22Rv1 (cell line): Measurements from ENCODE around the gene HCFC1.

ENCODE experiments used
- ZFX ChIP-seq: fragments of 450-650 bp; IDR thresholded peaks from 2 replicates; pipeline ENCODE4 v1.6.1; 2017; ENCODE audit warnings: antibody characterized with exemption, borderline replicate concordance
- TF ChIP-seq, protein P1 (sequence below): fragments of 450-650 bp; IDR thresholded peaks from 2 replicates; pipeline ENCODE4 v1.5.1; 2017; ENCODE audit warnings: mild to moderate bottlenecking

- TF ChIP-seq, protein P1, sequence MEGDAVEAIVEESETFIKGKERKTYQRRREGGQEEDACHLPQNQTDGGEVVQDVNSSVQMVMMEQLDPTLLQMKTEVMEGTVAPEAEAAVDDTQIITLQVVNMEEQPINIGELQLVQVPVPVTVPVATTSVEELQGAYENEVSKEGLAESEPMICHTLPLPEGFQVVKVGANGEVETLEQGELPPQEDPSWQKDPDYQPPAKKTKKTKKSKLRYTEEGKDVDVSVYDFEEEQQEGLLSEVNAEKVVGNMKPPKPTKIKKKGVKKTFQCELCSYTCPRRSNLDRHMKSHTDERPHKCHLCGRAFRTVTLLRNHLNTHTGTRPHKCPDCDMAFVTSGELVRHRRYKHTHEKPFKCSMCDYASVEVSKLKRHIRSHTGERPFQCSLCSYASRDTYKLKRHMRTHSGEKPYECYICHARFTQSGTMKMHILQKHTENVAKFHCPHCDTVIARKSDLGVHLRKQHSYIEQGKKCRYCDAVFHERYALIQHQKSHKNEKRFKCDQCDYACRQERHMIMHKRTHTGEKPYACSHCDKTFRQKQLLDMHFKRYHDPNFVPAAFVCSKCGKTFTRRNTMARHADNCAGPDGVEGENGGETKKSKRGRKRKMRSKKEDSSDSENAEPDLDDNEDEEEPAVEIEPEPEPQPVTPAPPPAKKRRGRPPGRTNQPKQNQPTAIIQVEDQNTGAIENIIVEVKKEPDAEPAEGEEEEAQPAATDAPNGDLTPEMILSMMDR, result no peak
- TF ChIP-seq ZFX, result no peak
Measured at GRCh38 chrX:153905481-153906095, 66.0 kb downstream of the HCFC1 start.
